Measurements from ENCODE around the gene PRKACB.

The PRKACB gene

DNA sequence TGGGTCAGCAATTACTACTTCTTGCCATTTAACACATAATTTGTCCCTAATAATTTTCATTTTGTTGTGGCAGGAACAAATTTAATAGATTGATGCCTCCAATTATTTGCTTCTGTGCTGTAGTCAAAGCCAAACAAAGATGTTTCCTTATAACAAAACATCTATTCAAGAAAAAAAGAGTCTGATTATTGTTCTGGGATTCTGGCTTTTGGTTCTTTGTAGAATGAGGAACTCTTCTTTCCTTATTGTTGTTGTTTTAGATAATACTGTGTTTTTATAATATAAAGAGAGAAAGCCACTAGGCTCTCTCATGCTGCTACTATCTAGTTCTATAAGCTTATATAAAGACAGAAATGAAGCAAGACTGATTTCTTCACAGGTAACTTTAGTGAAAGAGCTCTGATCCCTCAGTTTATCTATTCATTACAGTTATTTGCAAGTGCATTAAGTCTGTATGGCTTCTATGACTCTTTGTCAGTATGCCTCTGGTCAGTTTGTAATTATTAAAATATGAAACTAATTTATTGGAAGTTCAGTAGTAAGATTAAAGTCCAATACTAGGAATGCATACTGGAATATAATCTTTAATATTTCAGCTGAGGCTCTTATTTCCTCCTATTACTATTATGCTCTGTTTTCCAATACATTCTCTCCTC, 37.4 kb downstream of the PRKACB start:
- H3K4me3 ChIP-seq (ENCODE audit: low read depth, low read length): no peak overlapping the region
- no peak for TF ChIP-seq CTCF (IDR thresholded peaks at IDR 0.05; ENCODE audit: control insufficient read depth, extremely low read depth, insufficient read depth)
- DNase-seq (ENCODE audit: low read depth): no peak

DNA sequence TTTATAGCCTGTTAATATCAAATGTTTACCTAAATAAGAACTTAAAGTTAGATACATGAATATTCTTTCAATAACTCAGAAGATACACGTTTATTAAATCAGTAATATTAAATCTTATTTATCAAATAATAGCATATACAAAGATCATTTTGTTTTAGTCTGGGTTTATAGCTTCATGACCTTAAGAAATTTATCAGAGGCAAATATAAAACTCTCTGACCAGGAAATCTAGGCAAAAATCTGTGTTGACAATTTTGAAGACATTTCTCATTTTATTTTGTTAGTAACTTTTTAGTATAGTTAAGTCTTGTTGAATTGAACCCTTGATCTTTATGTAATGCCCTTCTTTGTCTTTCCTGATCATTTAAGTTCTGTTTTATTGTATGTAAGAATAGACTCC, 46.4 kb downstream of the PRKACB start:
- H3K4me3 ChIP-seq (ENCODE audit: low read depth, low read length): no peak overlapping the region
- no peak for TF ChIP-seq CTCF (IDR thresholded peaks at IDR 0.05; ENCODE audit: control insufficient read depth, extremely low read depth, insufficient read depth)
- DNase-seq (ENCODE audit: low read depth): no peak

DNA sequence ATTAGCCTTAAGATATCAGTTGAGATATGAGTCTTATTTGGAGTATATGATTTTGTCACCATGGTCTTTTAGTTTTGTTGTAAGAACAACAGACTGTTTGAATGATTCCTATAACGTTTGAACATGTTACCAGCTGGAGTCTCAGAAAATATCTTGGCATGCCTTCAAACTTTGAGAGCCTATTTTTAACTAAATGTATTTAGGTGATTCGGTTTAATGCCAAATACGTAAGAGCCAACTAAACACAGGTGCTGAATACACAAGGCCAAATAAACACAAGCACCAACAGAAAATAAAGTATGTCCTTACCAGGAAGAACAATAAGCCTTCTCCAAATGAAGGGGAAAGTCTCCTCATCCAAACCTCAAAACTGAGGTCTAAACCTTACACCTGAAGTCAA, 48.6 kb downstream of the PRKACB start:
- DNase-seq (ENCODE audit: low read depth): peak; percentile 91
- H3K4me3 ChIP-seq (ENCODE audit: low read depth, low read length): 0 out of 2 replicates have a peak overlapping the region, but pooled peaks have one; percentile 7

GRCh38 chr1:84198832-84199231, 54.8 kb downstream of the PRKACB start:
- no peak for DNase-seq (ENCODE audit: low read depth)
- no peak for TF ChIP-seq CTCF (IDR thresholded peaks at IDR 0.05; ENCODE audit: control insufficient read depth, extremely low read depth, insufficient read depth)
- H3K4me3 ChIP-seq (ENCODE audit: low read depth, low read length): no peak overlapping the region

More for the DNA sequence above, 48.6 kb downstream of the PRKACB start:
- no peak for TF ChIP-seq CTCF (IDR thresholded peaks at IDR 0.05; ENCODE audit: control insufficient read depth, extremely low read depth, insufficient read depth)

GRCh38 chr1:84199257-84199656, 55.2 kb downstream of the PRKACB start:
- TF ChIP-seq CTCF (IDR thresholded peaks at IDR 0.05; ENCODE audit: control insufficient read depth, extremely low read depth, insufficient read depth): no peak
- no peak for DNase-seq (ENCODE audit: low read depth)

GRCh38 chr1:84202126-84202525, 58.1 kb downstream of the PRKACB start:
- DNase-seq (ENCODE audit: low read depth): no peak
- no peak overlapping the region for H3K4me3 ChIP-seq (ENCODE audit: low read depth, low read length)
- TF ChIP-seq CTCF (IDR thresholded peaks at IDR 0.05; ENCODE audit: control insufficient read depth, extremely low read depth, insufficient read depth): no peak

More at GRCh38 chr1:84199257-84199656, 55.2 kb downstream of the PRKACB start:
- H3K4me3 ChIP-seq (ENCODE audit: low read depth, low read length): no peak overlapping the region

- TF ChIP-seq CTCF (IDR thresholded peaks at IDR 0.05; ENCODE audit: control insufficient read depth, extremely low read depth, insufficient read depth): no peak
- no peak for DNase-seq (ENCODE audit: low read depth)
- no peak overlapping the region for H3K4me3 ChIP-seq (ENCODE audit: low read depth, low read length)
Observed at GRCh38 chr1:84206375-84206774, 62.3 kb downstream of the PRKACB start.

All from LNCaP clone FGC (cell line).